GM21528 (cell line): ENCODE measurements around the gene ZNF74.
"Not testable (repeated sequence)": the region's sequence is repeated elsewhere in the genome, so short reads cannot be mapped to it uniquely, and the experiment has no call there.

Experiments used
- ATAC-seq: cut with Tn5 transposase; IDR thresholded peaks from one replicate; pipeline ENCODE4 v1.9.1; 2021; ENCODE audit warnings: mild to moderate bottlenecking, moderate library complexity; ENCODE audit not compliant: unreplicated experiment, low FRiP score

ZNF74 gene

GRCh38 chr22:20399866-20400605, 6.1 kb downstream of the ZNF74 start:
- ATAC-seq = no peak

- ATAC-seq = no peak
Measured at GRCh38 chr22:20400606-20401375, 6.8 kb downstream of the ZNF74 start.

DNA sequence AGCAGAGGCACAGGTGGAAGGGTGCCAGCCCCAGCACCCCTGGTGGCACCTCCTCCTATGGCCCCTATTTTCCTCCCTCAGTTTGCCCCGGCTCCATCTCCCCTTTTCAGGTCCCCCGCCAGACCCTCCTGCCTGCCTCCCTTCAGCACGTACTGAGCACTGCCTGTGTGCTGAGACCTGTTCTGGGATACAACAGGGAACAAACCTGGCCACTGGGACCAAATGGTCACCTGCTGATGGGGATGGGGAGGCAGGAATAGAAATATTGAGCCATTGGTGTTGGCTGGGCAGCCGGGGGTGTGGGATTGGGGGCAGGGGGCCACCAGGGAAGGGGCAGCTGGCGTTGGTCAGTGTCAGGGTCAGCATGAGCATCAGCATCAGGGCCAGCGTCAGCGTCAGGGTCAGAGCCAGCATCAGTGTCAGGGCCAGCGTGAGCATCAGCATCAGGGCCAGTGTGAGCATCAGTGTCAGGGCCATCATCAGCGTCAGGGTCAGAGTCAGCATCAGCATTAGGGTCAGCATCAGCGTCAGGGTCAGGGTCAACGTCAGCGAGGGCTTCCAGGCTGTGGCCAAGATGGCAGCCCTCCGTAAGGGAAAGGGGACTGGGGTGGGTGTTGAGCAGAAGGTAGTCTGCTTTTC, 7.5 kb downstream of the ZNF74 start:
- no peak for ATAC-seq

DNA sequence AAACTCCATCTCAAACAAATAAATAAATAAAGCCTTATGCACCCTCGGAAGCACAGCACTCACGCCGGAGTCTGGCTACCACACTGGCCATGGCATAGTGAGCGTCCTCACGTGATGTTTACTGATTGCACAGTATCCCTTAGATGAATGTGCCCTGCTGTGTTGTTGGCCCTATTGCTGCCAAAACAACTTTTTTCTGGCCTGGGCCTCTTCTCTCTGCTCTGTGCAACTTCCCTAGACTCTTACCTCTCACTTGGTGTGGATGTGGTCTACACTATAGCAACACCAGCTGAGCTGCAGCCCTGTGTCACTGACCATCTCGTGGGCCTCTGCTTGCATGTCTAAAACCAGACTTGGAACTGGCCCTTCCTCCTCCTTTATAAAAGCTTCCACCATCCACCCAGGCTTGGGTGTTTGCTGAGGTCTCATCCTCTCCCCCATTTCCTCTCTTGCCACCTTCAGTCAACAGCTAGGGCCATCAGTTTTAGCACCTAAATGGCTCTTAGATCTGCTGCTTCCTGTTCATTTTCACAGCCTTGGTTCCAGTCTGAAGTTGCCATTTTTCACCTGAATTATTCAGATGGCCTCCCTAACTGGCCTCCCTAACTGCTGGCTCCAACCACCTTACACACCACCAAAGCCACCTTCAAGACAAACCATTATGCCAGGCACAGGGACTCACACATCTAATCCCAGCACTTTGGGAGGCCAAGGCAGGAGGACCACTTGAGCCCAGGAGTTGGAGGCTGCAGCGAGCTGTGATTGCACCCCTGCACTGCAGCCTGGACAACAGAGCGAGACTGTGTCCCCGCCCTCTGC, 9.2 kb downstream of the ZNF74 start:
- ATAC-seq = no peak

GRCh38 chr22:20403779-20404140, 9.8 kb downstream of the ZNF74 start:
- ATAC-seq = no peak

GRCh38 chr22:20404881-20405280, 10.9 kb downstream of the ZNF74 start:
- no peak for ATAC-seq

- no peak for ATAC-seq
Measured at GRCh38 chr22:20405291-20405930, 11.5 kb downstream of the ZNF74 start.

DNA sequence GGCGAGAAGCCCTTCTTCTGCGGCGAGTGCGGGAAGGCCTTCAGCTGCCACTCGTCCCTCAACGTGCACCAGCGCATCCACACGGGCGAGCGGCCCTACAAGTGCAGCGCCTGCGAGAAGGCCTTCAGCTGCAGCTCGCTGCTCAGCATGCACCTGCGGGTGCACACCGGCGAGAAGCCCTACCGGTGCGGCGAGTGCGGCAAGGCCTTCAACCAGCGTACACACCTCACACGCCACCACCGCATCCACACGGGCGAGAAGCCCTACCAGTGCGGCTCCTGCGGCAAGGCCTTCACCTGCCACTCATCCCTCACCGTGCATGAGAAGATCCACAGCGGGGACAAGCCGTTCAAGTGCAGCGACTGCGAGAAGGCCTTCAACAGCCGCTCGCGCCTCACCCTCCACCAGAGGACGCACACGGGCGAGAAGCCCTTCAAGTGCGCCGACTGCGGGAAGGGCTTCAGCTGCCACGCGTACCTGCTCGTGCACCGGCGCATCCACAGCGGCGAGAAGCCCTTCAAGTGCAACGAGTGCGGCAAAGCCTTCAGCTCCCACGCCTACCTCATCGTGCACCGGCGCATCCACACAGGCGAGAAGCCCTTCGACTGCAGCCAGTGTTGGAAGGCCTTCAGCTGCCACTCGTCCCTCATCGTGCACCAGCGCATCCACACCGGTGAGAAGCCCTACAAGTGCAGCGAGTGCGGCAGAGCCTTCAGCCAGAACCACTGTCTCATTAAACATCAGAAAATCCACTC, 12.2 kb downstream of the ZNF74 start:
- ATAC-seq = no peak

- no peak for ATAC-seq
Measured at GRCh38 chr22:20406686-20407408, 12.9 kb downstream of the ZNF74 start.

DNA sequence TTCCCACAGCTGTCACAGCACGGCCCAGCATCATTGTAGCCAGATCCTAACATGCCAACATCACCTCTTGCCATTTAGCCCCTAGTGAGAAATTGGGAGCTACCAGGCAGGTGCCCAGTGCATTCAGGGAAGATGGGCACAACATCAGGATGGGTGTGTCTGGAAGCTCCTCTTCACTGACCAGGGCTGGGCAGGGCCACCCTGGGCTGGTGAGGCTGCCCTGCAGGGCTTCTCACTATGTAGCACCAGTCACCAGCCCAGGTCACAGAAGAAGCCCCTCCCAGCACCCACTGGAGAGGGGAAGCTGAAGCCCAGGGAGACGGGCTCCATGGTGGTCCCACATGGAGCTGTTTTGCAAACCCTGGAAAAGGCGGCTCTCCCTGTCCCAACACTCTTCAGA, 13.9 kb downstream of the ZNF74 start:
- ATAC-seq = no peak

DNA sequence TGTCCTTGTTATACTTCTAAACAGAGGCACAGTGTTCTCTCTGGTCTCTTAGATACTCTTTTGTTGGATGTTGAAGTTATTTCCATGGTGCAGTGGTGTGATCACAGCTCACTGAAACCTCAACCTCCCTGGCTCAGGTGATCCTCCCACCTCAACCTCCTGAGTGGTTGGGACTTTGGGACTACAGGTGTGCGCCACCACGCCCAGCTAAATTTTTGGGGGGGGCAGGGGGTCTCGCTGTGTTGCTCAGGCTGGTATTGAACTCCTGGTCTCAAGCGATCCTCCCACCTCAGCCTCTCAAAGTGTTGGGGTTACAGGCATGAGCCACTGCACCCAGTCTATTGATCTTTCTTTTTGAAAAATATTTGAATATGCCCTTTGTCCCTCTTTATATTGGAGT, 14.9 kb downstream of the ZNF74 start:
- ATAC-seq = no peak

DNA sequence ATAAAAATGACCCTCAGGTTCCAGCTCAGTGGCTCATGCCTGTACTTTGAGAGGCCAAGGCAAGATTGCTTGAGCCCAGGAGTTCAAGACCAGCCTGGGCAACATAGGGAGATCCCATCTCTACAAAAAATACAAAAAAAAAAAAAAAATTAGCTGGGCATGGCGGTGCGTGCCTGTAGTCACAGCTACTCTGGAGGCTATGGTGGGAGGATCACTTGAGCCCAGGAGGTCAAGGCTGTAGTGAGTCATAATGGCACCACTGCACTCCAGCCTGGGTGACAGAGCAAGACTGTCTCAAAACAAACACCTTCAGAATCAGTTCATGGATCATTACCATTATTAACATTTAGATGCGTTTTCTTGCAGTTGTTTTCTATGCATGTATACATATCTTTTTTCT, 15.4 kb downstream of the ZNF74 start:
- ATAC-seq = not testable (repeated sequence)

DNA sequence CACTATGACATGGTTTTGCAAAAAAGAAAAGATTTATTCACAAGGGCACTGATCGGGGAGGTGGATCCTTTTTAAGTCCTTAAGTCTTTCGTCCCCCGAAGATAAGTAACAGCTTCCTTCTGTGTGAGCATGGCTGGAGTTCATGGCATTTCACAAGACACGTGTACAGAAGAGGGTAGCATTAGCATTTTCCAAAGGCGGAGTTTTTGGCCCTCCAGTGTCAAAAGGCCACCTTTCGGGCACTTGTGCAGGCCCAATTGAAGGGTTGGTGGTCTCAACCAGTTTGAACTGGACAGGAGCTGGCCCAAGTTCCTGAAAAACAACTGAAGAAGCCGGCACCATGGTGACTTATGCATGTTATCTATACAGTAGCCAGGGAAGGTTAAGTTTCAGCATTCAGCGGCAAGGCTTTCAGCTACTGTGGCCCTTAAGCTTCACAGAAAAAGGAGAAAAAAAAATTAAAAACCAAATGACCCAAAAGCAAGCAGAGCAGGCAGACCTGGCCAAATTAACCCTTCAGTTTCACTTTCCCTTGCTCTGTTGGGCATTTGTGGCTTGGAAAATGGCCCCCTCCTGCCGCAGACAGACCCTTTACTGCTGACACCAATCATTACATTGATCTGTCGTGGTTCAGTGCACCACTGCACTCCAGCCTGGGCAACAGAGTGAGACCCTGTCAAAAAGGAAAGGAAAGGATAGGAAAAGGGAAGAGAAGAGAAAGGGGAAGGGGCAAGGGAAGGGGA, 18.7 kb downstream of the ZNF74 start:
- ATAC-seq = no peak

- ATAC-seq = no peak
Measured at GRCh38 chr22:20413217-20414058, 19.5 kb downstream of the ZNF74 start.

DNA sequence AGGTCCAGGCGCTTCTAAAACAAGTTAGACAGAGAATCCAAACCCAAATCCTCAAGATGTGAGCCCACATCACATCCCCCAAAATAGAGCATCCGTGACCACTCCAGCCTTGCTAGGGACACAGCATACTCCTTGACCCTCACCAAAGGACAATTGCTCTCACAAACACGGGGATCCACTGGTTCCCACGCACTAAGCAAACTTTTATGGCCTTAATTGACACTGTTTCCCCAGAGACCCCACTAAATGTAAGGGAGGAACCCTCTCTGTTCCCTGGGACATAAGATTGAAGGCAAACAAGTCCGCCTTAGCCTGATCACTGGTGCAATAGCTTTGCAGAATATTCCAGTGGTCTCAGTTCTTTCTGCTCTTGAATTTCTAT, 20.1 kb downstream of the ZNF74 start:
- no peak for ATAC-seq

- ATAC-seq = no peak
Measured at GRCh38 chr22:20414450-20414849, 20.5 kb downstream of the ZNF74 start.

- not testable (repeated sequence) for ATAC-seq
Measured at GRCh38 chr22:20415241-20415640, 21.3 kb downstream of the ZNF74 start.
